AG04449 (cell line): ENCODE data around the gene OPN1LW.
"Not testable (repeated sequence)": the region's sequence is repeated elsewhere in the genome, so short reads cannot be mapped to it uniquely, and the experiment has no call there.

Experiments
- CTCF ChIA-PET: fragments of 350-600 bp; formaldehyde crosslinking; extraction: SDS; loops from one replicate; lab custom pipeline; 2021; ENCODE audit warnings: antibody characterized with exemption; lab: Yijun Ruan, JAX
- POLR2A ChIA-PET: fragments of 400-600, 350-600 bp; formaldehyde crosslinking; extraction: SDS; loops from one replicate; lab custom pipeline; 2020; ENCODE audit warnings: antibody characterized with exemption, inconsistent platforms; lab: Yijun Ruan, JAX
- DNase-seq: peaks from one replicate; pipeline ENCODE4 v3.0.0-alpha.2; 2010; ENCODE audit warnings: low read depth, low spot score
- H3K4me3 ChIP-seq: 2 replicates; pipeline ENCODE4 v1.5.1; 2011; ENCODE audit warnings: low read depth, mild to moderate bottlenecking, control low read depth, low read length

The OPN1LW gene

GRCh38 chrX:154192846-154193245, 48.8 kb downstream of the OPN1LW start:
- POLR2A ChIA-PET, CTCF ChIA-PET, H3K4me3 ChIP-seq, DNase-seq: not testable (repeated sequence)

GRCh38 chrX:154194316-154194715, 50.3 kb downstream of the OPN1LW start:
- POLR2A ChIA-PET, CTCF ChIA-PET, H3K4me3 ChIP-seq, DNase-seq: not testable (repeated sequence)

GRCh38 chrX:154196466-154196865, 52.4 kb downstream of the OPN1LW start:
- DNase-seq, POLR2A ChIA-PET, CTCF ChIA-PET, H3K4me3 ChIP-seq: not testable (repeated sequence)
